GM08714 (cell line): ENCODE data around the gene TOPAZ1.

Experiments
- H3K4me3 ChIP-seq: fragments of 200-500 bp; sonication (Bioruptor generic); 2 replicates; pipeline ENCODE4 v1.5.1; 2014; ENCODE audit warnings: mild to moderate bottlenecking, low read length, inconsistent platforms
- ZNF274 ChIP-seq: IDR thresholded peaks from 2 replicates; pipeline ENCODE4 v1.6.1; 2012; ENCODE audit warnings: mild to moderate bottlenecking, low read depth, low read length

The TOPAZ1 gene

GRCh38 chr3:44235604-44236484 lies 5.8 kb upstream of the TOPAZ1 start:
- no peak for TF ChIP-seq ZNF274

GRCh38 chr3:44236485-44236908 lies 5.2 kb upstream of the TOPAZ1 start:
- H3K4me3 ChIP-seq = no peak overlapping the region
- no peak for TF ChIP-seq ZNF274

More at GRCh38 chr3:44235604-44236484, 5.8 kb upstream of the TOPAZ1 start:
- no peak overlapping the region for H3K4me3 ChIP-seq

GRCh38 chr3:44237161-44237560 lies 4.5 kb upstream of the TOPAZ1 start:
- no peak for TF ChIP-seq ZNF274
- no peak overlapping the region for H3K4me3 ChIP-seq

GRCh38 chr3:44237665-44238064 lies 4.0 kb upstream of the TOPAZ1 start:
- no peak for TF ChIP-seq ZNF274
- no peak overlapping the region for H3K4me3 ChIP-seq

- no peak for TF ChIP-seq ZNF274
- no peak overlapping the region for H3K4me3 ChIP-seq
These were observed 2.8 kb upstream of the TOPAZ1 start for GRCh38 chr3:44238889-44239288.

GRCh38 chr3:44240061-44240460 lies 1.6 kb upstream of the TOPAZ1 start:
- H3K4me3 ChIP-seq = no peak overlapping the region
- TF ChIP-seq ZNF274 = no peak

GRCh38 chr3:44242721-44243120 lies 1.0 kb downstream of the TOPAZ1 start:
- no peak overlapping the region for H3K4me3 ChIP-seq
- TF ChIP-seq ZNF274 = no peak

GRCh38 chr3:44248152-44248551 lies 6.5 kb downstream of the TOPAZ1 start:
- H3K4me3 ChIP-seq = no peak overlapping the region
- TF ChIP-seq ZNF274 = no peak

- no peak for TF ChIP-seq ZNF274
- no peak overlapping the region for H3K4me3 ChIP-seq
These were observed 10.8 kb downstream of the TOPAZ1 start for GRCh38 chr3:44252332-44252959.

GRCh38 chr3:44259404-44259803 lies 17.7 kb downstream of the TOPAZ1 start:
- no peak overlapping the region for H3K4me3 ChIP-seq
- TF ChIP-seq ZNF274 = no peak

GRCh38 chr3:44264146-44264545 lies 22.5 kb downstream of the TOPAZ1 start:
- H3K4me3 ChIP-seq = no peak overlapping the region
- no peak for TF ChIP-seq ZNF274

- no peak for TF ChIP-seq ZNF274
- H3K4me3 ChIP-seq = no peak overlapping the region
These were observed 24.1 kb downstream of the TOPAZ1 start for GRCh38 chr3:44265815-44266214.

- TF ChIP-seq ZNF274 = no peak
- H3K4me3 ChIP-seq = no peak overlapping the region
These were observed 30.5 kb downstream of the TOPAZ1 start for GRCh38 chr3:44272191-44272590.

- TF ChIP-seq ZNF274 = no peak
- no peak overlapping the region for H3K4me3 ChIP-seq
These were observed 36.2 kb downstream of the TOPAZ1 start for GRCh38 chr3:44277925-44278324.

GRCh38 chr3:44280077-44280476 lies 38.4 kb downstream of the TOPAZ1 start:
- TF ChIP-seq ZNF274 = no peak
- H3K4me3 ChIP-seq = no peak overlapping the region
